22Rv1 (cell line): ENCODE data around the gene SIRPG.
"Not testable (repeated sequence)": the region's sequence is repeated elsewhere in the genome, so short reads cannot be mapped to it uniquely, and the experiment has no call there.

Experiments
- H3K27ac ChIP-seq: fragments of 450-650 bp; 2 replicates; pipeline ENCODE4 v1.5.1; 2017
- CTCF ChIP-seq: fragments of 450-650 bp; IDR thresholded peaks from 2 replicates; pipeline ENCODE4 v1.5.1; 2017; ENCODE audit warnings: mild to moderate bottlenecking
- ZFX ChIP-seq: fragments of 450-650 bp; IDR thresholded peaks from 2 replicates; pipeline ENCODE4 v1.6.1; 2017; ENCODE audit warnings: antibody characterized with exemption, borderline replicate concordance

SIRPG gene

GRCh38 chr20:1618954-1619540 is 38.5 kb downstream of the SIRPG start:
- no peak overlapping the region for H3K27ac ChIP-seq
- TF ChIP-seq ZFX = no peak
- TF ChIP-seq CTCF = no peak

- TF ChIP-seq CTCF = no peak
- TF ChIP-seq ZFX = no peak
- H3K27ac ChIP-seq = no peak overlapping the region
Measured at GRCh38 chr20:1618479-1618878, 39.1 kb downstream of the SIRPG start.

- TF ChIP-seq ZFX = no peak
- no peak for TF ChIP-seq CTCF
- H3K27ac ChIP-seq = no peak overlapping the region
Measured at GRCh38 chr20:1616858-1617434, 40.6 kb downstream of the SIRPG start.

GRCh38 chr20:1610404-1610803 is 47.2 kb downstream of the SIRPG start:
- H3K27ac ChIP-seq = not testable (repeated sequence)

DNA sequence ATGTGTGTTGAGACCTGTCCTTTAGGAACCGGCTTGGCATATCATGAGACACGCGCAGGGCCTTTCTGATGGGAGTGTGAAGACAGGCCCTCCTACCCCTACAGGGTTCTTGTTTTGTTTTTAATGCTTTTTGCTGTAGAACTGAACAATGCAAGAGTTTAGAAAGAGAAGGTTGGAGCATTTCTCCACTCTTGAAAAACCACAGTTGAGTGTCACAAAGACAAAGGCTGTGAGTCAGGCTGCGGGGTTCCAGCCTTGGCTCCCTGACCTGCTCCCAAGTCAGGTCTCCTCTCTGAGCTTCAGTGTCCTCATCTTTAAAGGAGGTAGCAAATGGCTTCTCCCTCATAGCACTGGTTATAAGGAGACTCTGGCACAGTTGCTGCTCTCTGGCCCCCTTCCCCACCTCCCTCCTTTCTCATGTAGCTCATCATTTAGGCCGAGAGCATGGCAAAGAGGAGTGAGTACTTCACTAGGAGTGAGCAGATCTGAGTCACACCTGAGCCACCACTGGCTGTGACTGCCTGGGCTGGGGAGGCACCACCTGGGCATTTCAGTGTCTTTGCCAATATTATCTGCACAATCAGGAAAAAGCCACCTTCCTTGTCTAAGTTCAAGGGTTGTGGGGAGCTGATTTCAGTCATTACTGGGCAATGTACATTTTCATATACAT is 48.8 kb downstream of the SIRPG start:
- not testable (repeated sequence) for H3K27ac ChIP-seq

- TF ChIP-seq ZFX (no peak), CTCF (no peak)
- H3K27ac ChIP-seq = no peak overlapping the region
Measured at GRCh38 chr20:1600736-1601135, 56.8 kb downstream of the SIRPG start.

DNA sequence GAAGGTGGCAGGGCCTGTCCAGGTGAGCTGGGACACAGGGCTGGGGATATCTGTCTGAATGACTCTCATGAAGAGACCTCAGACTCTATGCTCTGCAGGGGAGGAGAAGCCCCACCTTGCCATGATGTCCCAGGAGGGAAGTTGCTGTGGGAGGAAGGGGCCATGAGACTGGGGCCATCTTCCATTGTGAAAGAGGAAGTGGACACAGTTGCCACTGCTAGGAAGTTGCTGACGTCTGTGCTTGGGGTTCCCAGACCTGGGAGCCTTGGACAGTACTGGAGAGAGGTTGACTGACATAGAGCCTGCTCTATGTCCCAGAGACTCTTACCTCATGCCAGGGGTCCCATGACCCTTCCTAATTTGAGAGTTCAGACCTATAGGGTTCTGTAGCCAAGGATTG is 62.2 kb downstream of the SIRPG start:
- TF ChIP-seq ZFX (no peak), CTCF (no peak)
- no peak overlapping the region for H3K27ac ChIP-seq

GRCh38 chr20:1588533-1589460 is 68.8 kb downstream of the SIRPG start:
- TF ChIP-seq CTCF (no peak), ZFX (no peak)
- no peak overlapping the region for H3K27ac ChIP-seq
